IMR-90 (cell line): ENCODE results near the gene SLC9A3. TPM values are rescaled to one million over a fixed set of nuclear protein-coding genes. Genes with fewer than 3 reads are reported as not detected.

Source experiments
- ATAC-seq: fragments of 200-7000 bp; cut with Tn5 transposase; 2 replicates; pipeline ENCODE4 v1.9.1; 2020; ENCODE audit warnings: low read depth, mild to moderate bottlenecking, moderate library complexity
- BruUV-seq: library from RNA; stranded (reverse); fragments of 400-500 nt; replicated peaks from 2 replicates; lab custom pipeline; 2021; lab: Mats Ljungman, UMichigan
- CTCF ChIA-PET: fragments of 300-600 bp; formaldehyde crosslinking; extraction: SDS; loops from one replicate; lab custom pipeline; 2021; ENCODE audit warnings: antibody characterized with exemption; lab: Yijun Ruan, JAX
- POLR2A ChIA-PET: fragments of 300-600 bp; sonication (Branson Sonifier 250); formaldehyde crosslinking; loops from one replicate; lab custom pipeline; 2022; ENCODE audit warnings: antibody characterized with exemption; ENCODE audit not compliant: unreplicated experiment; lab: Charles Lee
- DNase-seq: peaks from one replicate; pipeline ENCODE4 v3.0.0; 2013
- H2AFZ ChIP-seq: replicated peaks from 2 replicates; pipeline ENCODE3; 2013; ENCODE audit warnings: low read length, mild to moderate bottlenecking; ENCODE audit not compliant: poor library complexity
- H2AK5ac ChIP-seq: 2 replicates; pipeline ENCODE4 v1.6.1; 2013; ENCODE audit warnings: low read depth, low read length, inconsistent platforms
- H2AK9ac ChIP-seq: replicated peaks from 2 replicates; pipeline ENCODE3; 2013; ENCODE audit warnings: mild to moderate bottlenecking, low read depth, low read length, moderate library complexity; ENCODE audit not compliant: poor library complexity
- H2BK120ac ChIP-seq: 2 replicates; pipeline ENCODE4 v1.6.1; 2013; ENCODE audit warnings: low read depth, low read length, inconsistent platforms
- H2BK15ac ChIP-seq: 3 replicates; pipeline ENCODE4 v1.6.1; 2013; ENCODE audit warnings: low read depth, low read length, inconsistent platforms
- H2BK20ac ChIP-seq: 2 replicates; pipeline ENCODE4 v1.6.1; 2013; ENCODE audit warnings: low read depth, mild to moderate bottlenecking, inconsistent platforms, low read length, moderate library complexity
- H2BK5ac ChIP-seq: 2 replicates; pipeline ENCODE4 v1.6.1; 2013; ENCODE audit warnings: mild to moderate bottlenecking, low read depth, low read length, inconsistent platforms; ENCODE audit not compliant: poor library complexity, severe bottlenecking
- H3K14ac ChIP-seq: replicated peaks from 2 replicates; pipeline ENCODE4 v1.6.1; 2013; ENCODE audit warnings: low read depth, low read length, inconsistent platforms
- H3K18ac ChIP-seq: 2 replicates; pipeline ENCODE4 v1.6.1; 2013; ENCODE audit warnings: low read depth, low read length, control low read depth
- H3K23ac ChIP-seq: 2 replicates; pipeline ENCODE4 v1.6.1; 2013; ENCODE audit warnings: low read depth, low read length, inconsistent platforms
- H3K27ac ChIP-seq: 2 replicates; pipeline ENCODE4 v1.5.1; 2013; ENCODE audit warnings: mild to moderate bottlenecking, control low read depth, low read length; ENCODE audit not compliant: insufficient read depth
- H3K27me3 ChIP-seq: 2 replicates; pipeline ENCODE4 v1.6.1; 2013; ENCODE audit warnings: low read length; ENCODE audit not compliant: control insufficient read depth, insufficient read depth
- H3K36me3 ChIP-seq: 2 replicates; pipeline ENCODE4 v1.6.1; 2013; ENCODE audit warnings: low read length, mixed read lengths; ENCODE audit not compliant: control insufficient read depth, insufficient read depth
- H3K4ac ChIP-seq: 2 replicates; pipeline ENCODE4 v1.6.1; 2013; ENCODE audit warnings: low read depth, low read length, inconsistent platforms
- H3K4me1 ChIP-seq: 2 replicates; pipeline ENCODE4 v1.6.1; 2013; ENCODE audit warnings: low read length, mixed read lengths; ENCODE audit not compliant: control insufficient read depth, insufficient read depth
- H3K4me2 ChIP-seq: 2 replicates; pipeline ENCODE4 v1.6.1; 2013; ENCODE audit warnings: low read depth, mild to moderate bottlenecking, control low read depth, low read length, moderate library complexity
- H3K4me3 ChIP-seq: 2 replicates; pipeline ENCODE4 v1.5.1; 2013; ENCODE audit warnings: low read depth, mild to moderate bottlenecking, control low read depth, low read length, moderate library complexity; ENCODE audit not compliant: insufficient read depth
- H3K56ac ChIP-seq: 2 replicates; pipeline ENCODE4 v1.6.1; 2013; ENCODE audit warnings: low read length, inconsistent platforms; ENCODE audit not compliant: insufficient read depth; ENCODE audit errors: extremely low read depth
- H3K79me1 ChIP-seq, 2 experiments: 2 replicates each; pipeline ENCODE4 v1.6.1; 2013; ENCODE audit warnings: low read length in 2 of 2, inconsistent platforms in 1 of 2, low read depth in 1 of 2
- H3K9ac ChIP-seq: 2 replicates; pipeline ENCODE4 v1.6.1; 2013; ENCODE audit warnings: low read depth, low read length, control low read depth
- H3K9me1 ChIP-seq: 2 replicates; pipeline ENCODE4 v1.6.1; 2013; ENCODE audit warnings: low read length, inconsistent platforms; ENCODE audit not compliant: insufficient read depth
- H3K9me3 ChIP-seq: 2 replicates; pipeline ENCODE4 v1.6.1; 2013; ENCODE audit warnings: low read length; ENCODE audit not compliant: control insufficient read depth, insufficient read depth
- H4K20me1 ChIP-seq: 2 replicates; pipeline ENCODE4 v1.6.1; 2013; ENCODE audit warnings: low read length, inconsistent platforms; ENCODE audit not compliant: insufficient read depth
- H4K5ac ChIP-seq: 2 replicates; pipeline ENCODE4 v1.6.1; 2013; ENCODE audit warnings: mild to moderate bottlenecking, low read depth, low read length, control low read depth
- H4K8ac ChIP-seq, 2 experiments: 2 replicates each; pipeline ENCODE4 v1.6.1; 2013; ENCODE audit warnings: low read depth in 2 of 2, low read length in 2 of 2, control low read depth in 1 of 2, inconsistent platforms in 1 of 2
- H4K91ac ChIP-seq: 2 replicates; pipeline ENCODE4 v1.6.1; 2013; ENCODE audit warnings: low read depth, low read length, inconsistent platforms; ENCODE audit not compliant: insufficient read depth
- BHLHE40 ChIP-seq: fragments of 150-350 bp; IDR thresholded peaks from 2 replicates; pipeline ENCODE4 v1.6.1; 2016; ENCODE audit warnings: mild to moderate bottlenecking, low read depth, low read length
- CEBPB ChIP-seq: IDR thresholded peaks from 2 replicates; pipeline ENCODE4 v1.6.1; 2012; ENCODE audit warnings: low read depth, low read length, improper control_type of control experiment
- CHD1 ChIP-seq: IDR thresholded peaks from 2 replicates; pipeline ENCODE4 v1.6.1; 2012; ENCODE audit warnings: low read depth, low read length, improper control_type of control experiment
- CTCF ChIP-seq: conservative IDR thresholded peaks from 2 replicates; pipeline ENCODE4 v1.5.1; 2012; ENCODE audit warnings: mild to moderate bottlenecking, low read depth, low read length, improper control_type of control experiment
- FOS ChIP-seq: fragments of 150-350 bp; IDR thresholded peaks from 2 replicates; pipeline ENCODE4 v1.6.1; 2016; ENCODE audit warnings: low read depth, low read length
- MAZ ChIP-seq: IDR thresholded peaks from 2 replicates; pipeline ENCODE4 v1.6.1; 2012; ENCODE audit warnings: low read depth, mild to moderate bottlenecking, low read length, improper control_type of control experiment, moderate library complexity, borderline replicate concordance
- NFE2L2 ChIP-seq: fragments of 150-350 bp; IDR thresholded peaks from 2 replicates; pipeline ENCODE4 v1.6.1; 2016; ENCODE audit warnings: low read depth, mild to moderate bottlenecking, low read length
- RAD21 ChIP-seq: IDR thresholded peaks from 2 replicates; pipeline ENCODE4 v1.6.1; 2012; ENCODE audit warnings: low read length, improper control_type of control experiment
- RCOR1 ChIP-seq: IDR thresholded peaks from 2 replicates; pipeline ENCODE4 v1.6.1; 2012; ENCODE audit warnings: mild to moderate bottlenecking, low read length, improper control_type of control experiment; ENCODE audit not compliant: insufficient replicate concordance
- RFX5 ChIP-seq: IDR thresholded peaks from 2 replicates; pipeline ENCODE4 v1.8.0; 2012; ENCODE audit warnings: low read depth, mild to moderate bottlenecking, low read length, moderate library complexity
- SMC3 ChIP-seq: fragments of 150-350 bp; IDR thresholded peaks from 2 replicates; pipeline ENCODE4 v1.6.1; 2016; ENCODE audit warnings: low read depth, mild to moderate bottlenecking, antibody characterized with exemption, low read length, moderate library complexity
- WGBS, 2 experiments: methylation state at CpG; one replicate each; pipeline versions ENCODE4 v1.1.5 to v1.1.7; 2013; ENCODE audit warnings: missing lambda C conversion rate in 2 of 2; ENCODE audit not compliant: insufficient read length in 1 of 2; ENCODE audit errors: extremely low coverage in 2 of 2; 5-methylcytosine and 5-hydroxymethylcytosine counted together
- dilution Hi-C: fragments of 300-500 bp; cut with HindIII; formaldehyde crosslinking; loops from one replicate; pipeline ENCODE4 v1.14.3; 2018; ENCODE audit warnings: low sequenced_read_pairs; ENCODE audit not compliant: unreplicated experiment
- in situ Hi-C: fragments of 300-500 bp; cut with MboI; formaldehyde crosslinking; loops from 3 replicates; pipeline ENCODE4 v1.14.3; 2019; ENCODE audit warnings: low sequenced_read_pairs, inconsistent platforms, mixed read lengths
- intact Hi-C: fragments of 100-400 bp; cut with micrococcal nuclease; formaldehyde crosslinking; loops from 2 replicates; pipeline ENCODE4 v1.10.0; 2022
- polyA plus RNA-seq, 3 experiments: library from polyadenylated mRNA; depleted of rRNA; stranded (reverse); fragments of >200 nt; gene quantifications; 2 replicates each; pipeline ENCODE4 v1.2.3, GENCODE V29; 2012; ENCODE audit warnings: low replicate concordance in 1 of 3
- total RNA-seq: library from RNA; depleted of rRNA; stranded (reverse); fragments of >200 nt; gene quantifications from 2 replicates; pipeline ENCODE4 v1.2.3, GENCODE V29; 2012
- TF ChIP-seq, protein P1 (sequence below): fragments of 150-350 bp; IDR thresholded peaks from 2 replicates; pipeline ENCODE4 v1.6.1; 2017; ENCODE audit warnings: mild to moderate bottlenecking, antibody characterized with exemption, low read length, low read depth
- TF ChIP-seq, protein P2 (sequence below): fragments of 150-350 bp; IDR thresholded peaks from 2 replicates; pipeline ENCODE4 v1.6.1; 2016; ENCODE audit warnings: low read depth, mild to moderate bottlenecking, low read length, moderate library complexity, borderline replicate concordance

SLC9A3 gene
- total and polyA plus RNA-seq, 2 of the 4 experiments (the other 2 are of a cell fraction) = 0.72 to 1.5 TPM

DNA sequence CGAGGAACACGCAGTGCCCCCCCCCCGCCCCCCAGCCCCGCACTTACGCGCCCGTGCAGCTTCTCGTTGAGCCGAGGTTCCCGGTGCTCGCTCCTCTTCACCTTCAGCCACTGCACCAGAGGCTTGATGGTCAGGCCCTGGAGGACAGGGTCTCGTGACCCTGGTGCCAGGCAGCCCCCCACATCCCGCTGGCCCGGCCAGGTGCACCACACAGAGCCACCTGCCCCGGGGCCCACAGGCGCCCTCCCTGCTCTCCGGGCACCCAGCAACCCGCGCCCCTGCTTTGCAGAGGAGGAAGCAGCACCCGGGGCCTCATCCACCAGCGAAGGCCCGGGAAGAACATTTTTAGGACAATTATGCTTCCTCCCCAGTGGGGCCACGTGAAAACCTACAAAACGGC lies 42.2 kb downstream of the SLC9A3 start:
- Histone ChIP-seq H3K4me3 (no peak overlapping the region), H2AFZ (no peak overlapping the region), H4K20me1 (no peaks in the 10 kb centered on the region; the same call in 1 of the 2 replicates), H2AK9ac (no peak overlapping the region), H3K18ac (no peak overlapping the region), H3K56ac (no peak overlapping the region), H3K9me1 (no peaks in the 10 kb centered on the region), H2AK5ac (no peak overlapping the region), H3K23ac (no peak overlapping the region), H4K8ac (no peak overlapping the region), H3K9me3 (no peaks in the 10 kb centered on the region), H2BK20ac (no peak overlapping the region), H3K36me3 (no peaks in the 10 kb centered on the region), H2BK120ac (no peak overlapping the region), H3K4me1 (no peaks in the 10 kb centered on the region), H3K14ac (no peak overlapping the region), H3K9ac (no peak overlapping the region), H2BK5ac (no peak overlapping the region), H4K5ac (no peak overlapping the region), H4K91ac (no peak overlapping the region), H3K27me3 (peaks cover 2% of the 10 kb centered on the region; the same call in 1 of the 2 replicates), H2BK15ac (no peak overlapping the region), H3K4me2 (no peak overlapping the region), H3K4ac (no peak overlapping the region), H3K79me1 (no peaks in the 10 kb centered on the region), H3K27ac (no peak overlapping the region)
- dilution Hi-C loops = no loop called here
- TF ChIP-seq NFE2L2 (no peak), CHD1 (no peak), CTCF (no peak), SMC3 (no peak), RAD21 (no peak), RFX5 (no peak), MAZ (no peak), FOS (no peak), RCOR1 (no peak), CEBPB (no peak), BHLHE40 (no peak)
- TF ChIP-seq, protein P1, sequence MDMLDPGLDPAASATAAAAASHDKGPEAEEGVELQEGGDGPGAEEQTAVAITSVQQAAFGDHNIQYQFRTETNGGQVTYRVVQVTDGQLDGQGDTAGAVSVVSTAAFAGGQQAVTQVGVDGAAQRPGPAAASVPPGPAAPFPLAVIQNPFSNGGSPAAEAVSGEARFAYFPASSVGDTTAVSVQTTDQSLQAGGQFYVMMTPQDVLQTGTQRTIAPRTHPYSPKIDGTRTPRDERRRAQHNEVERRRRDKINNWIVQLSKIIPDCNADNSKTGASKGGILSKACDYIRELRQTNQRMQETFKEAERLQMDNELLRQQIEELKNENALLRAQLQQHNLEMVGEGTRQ = no peak
- TF ChIP-seq, protein P2, sequence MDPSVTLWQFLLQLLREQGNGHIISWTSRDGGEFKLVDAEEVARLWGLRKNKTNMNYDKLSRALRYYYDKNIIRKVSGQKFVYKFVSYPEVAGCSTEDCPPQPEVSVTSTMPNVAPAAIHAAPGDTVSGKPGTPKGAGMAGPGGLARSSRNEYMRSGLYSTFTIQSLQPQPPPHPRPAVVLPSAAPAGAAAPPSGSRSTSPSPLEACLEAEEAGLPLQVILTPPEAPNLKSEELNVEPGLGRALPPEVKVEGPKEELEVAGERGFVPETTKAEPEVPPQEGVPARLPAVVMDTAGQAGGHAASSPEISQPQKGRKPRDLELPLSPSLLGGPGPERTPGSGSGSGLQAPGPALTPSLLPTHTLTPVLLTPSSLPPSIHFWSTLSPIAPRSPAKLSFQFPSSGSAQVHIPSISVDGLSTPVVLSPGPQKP = no peak
- ATAC-seq (no peak), DNase-seq (no peak)
- in situ Hi-C loops = no loop called here
- WGBS, 2 experiments = 92% methylated on average over 2 of the region's 24 CpGs; no CpG with 5 or more reads in 1 of the 2 experiments
- intact Hi-C loops = no loop called here
- BruUV-seq = no TSS peak
- CTCF ChIA-PET = no interaction called here
- POLR2A ChIA-PET = no interaction called here
